PC-3 (cell line): ENCODE measurements around the gene WTIP. TPM values are rescaled to one million over a fixed set of nuclear protein-coding genes. Genes with fewer than 3 reads are reported as not detected.

Source experiments
- ATAC-seq: fragments of 200-7000 bp; cut with Tn5 transposase; 2 replicates; pipeline ENCODE4 v1.9.1; 2020; ENCODE audit warnings: mild to moderate bottlenecking, moderate library complexity
- BruUV-seq: library from RNA; stranded (reverse); fragments of 400-500 nt; replicated peaks from 2 replicates; lab custom pipeline; 2021; lab: Mats Ljungman, UMichigan
- CTCF ChIA-PET: fragments of 300-600 bp; sonication (Branson Sonifier 250); formaldehyde crosslinking; loops from one replicate; lab custom pipeline; 2022; ENCODE audit warnings: antibody characterized with exemption; lab: Charles Lee
- POLR2A ChIA-PET: fragments of 300-600 bp; sonication (Branson Sonifier 250); formaldehyde crosslinking; loops from one replicate; lab custom pipeline; 2022; ENCODE audit warnings: antibody characterized with exemption; ENCODE audit not compliant: unreplicated experiment; lab: Charles Lee
- DNase-seq: peaks from one replicate; pipeline ENCODE4 v3.0.0-alpha.2; 2015
- H2AFZ ChIP-seq: fragments of 300-600 bp; sonication (generic); 2 replicates; pipeline ENCODE4 v1.6.0; 2016; ENCODE audit warnings: antibody characterized with exemption, low read length
- H3F3A ChIP-seq: fragments of 300-600 bp; sonication (generic); one replicate; pipeline ENCODE4 v1.6.0; 2017; ENCODE audit warnings: antibody characterized with exemption, low read length, control low read depth, mild to moderate bottlenecking; ENCODE audit not compliant: unreplicated experiment
- H3K27ac ChIP-seq: fragments of 300-600 bp; sonication (generic); 2 replicates; pipeline ENCODE4 v1.5.1; 2016; ENCODE audit warnings: mild to moderate bottlenecking, low read length
- H3K27me3 ChIP-seq: fragments of 300-600 bp; sonication (generic); 2 replicates; pipeline ENCODE4 v1.6.1; 2016; ENCODE audit warnings: low read length, mixed read lengths
- H3K36me3 ChIP-seq: fragments of 300-600 bp; sonication (generic); 2 replicates; pipeline ENCODE4 v1.6.1; 2016; ENCODE audit warnings: low read depth, mixed run types, low read length, mixed read lengths
- H3K4me1 ChIP-seq: fragments of 300-600 bp; sonication (generic); 2 replicates; pipeline ENCODE4 v1.5.1; 2016; ENCODE audit warnings: low read length; ENCODE audit not compliant: insufficient read depth
- H3K4me2 ChIP-seq: fragments of 300-600 bp; sonication (generic); 2 replicates; pipeline ENCODE4 v1.6.0; 2016; ENCODE audit warnings: low read length
- H3K4me3 ChIP-seq: fragments of 300-600 bp; sonication (generic); 2 replicates; pipeline ENCODE4 v1.5.1; 2016; ENCODE audit warnings: mild to moderate bottlenecking, low read length, mixed read lengths
- H3K79me2 ChIP-seq: fragments of 300-600 bp; sonication (generic); 2 replicates; pipeline ENCODE4 v1.6.1; 2017; ENCODE audit warnings: low read length, mixed read lengths
- H3K9ac ChIP-seq: fragments of 300-600 bp; sonication (generic); 2 replicates; pipeline ENCODE4 v1.6.0; 2016; ENCODE audit warnings: mild to moderate bottlenecking, low read length
- H3K9me2 ChIP-seq: fragments of 300-600 bp; sonication (generic); replicated peaks from 2 replicates; pipeline ENCODE4 v1.6.1; 2016; ENCODE audit warnings: mixed run types, low read length, mixed read lengths
- H3K9me3 ChIP-seq: fragments of 300-600 bp; sonication (generic); 2 replicates; pipeline ENCODE4 v1.6.1; 2016; ENCODE audit warnings: low read length, mixed read lengths
- H4K20me1 ChIP-seq: fragments of 300-600 bp; sonication (generic); 2 replicates; pipeline ENCODE4 v1.6.1; 2016; ENCODE audit warnings: low read length, mixed read lengths
- EZH2 ChIP-seq: fragments of 300-600 bp; sonication (generic); IDR thresholded peaks from one replicate; pipeline ENCODE4 v1.6.1; 2017; ENCODE audit warnings: antibody characterized with exemption, mild to moderate bottlenecking, low read length; ENCODE audit not compliant: unreplicated experiment
- EZH2phosphoT487 ChIP-seq: fragments of 300-600 bp; sonication (generic); IDR thresholded peaks from 2 replicates; pipeline ENCODE4 v1.6.1; 2018; ENCODE audit warnings: mild to moderate bottlenecking, antibody characterized with exemption, low read length, borderline replicate concordance
- intact Hi-C: fragments of 100-400 bp; cut with micrococcal nuclease; formaldehyde crosslinking; loops from 2 replicates; pipeline ENCODE4 v1.9.0; 2023
- total RNA-seq: library from RNA; depleted of rRNA; stranded (reverse); fragments of >200 nt; gene quantifications from 2 replicates; pipeline ENCODE4 v1.2.3, GENCODE V29; 2014
- TF ChIP-seq, protein P1 (sequence below): fragments of 300-600 bp; sonication (generic); conservative IDR thresholded peaks from 2 replicates; pipeline ENCODE4 v1.5.1; 2017; ENCODE audit warnings: antibody characterized with exemption, low read depth, mild to moderate bottlenecking, low read length

Gene WTIP
- total RNA-seq, 1 experiment from 2014 or later, result 5.2 TPM

DNA sequence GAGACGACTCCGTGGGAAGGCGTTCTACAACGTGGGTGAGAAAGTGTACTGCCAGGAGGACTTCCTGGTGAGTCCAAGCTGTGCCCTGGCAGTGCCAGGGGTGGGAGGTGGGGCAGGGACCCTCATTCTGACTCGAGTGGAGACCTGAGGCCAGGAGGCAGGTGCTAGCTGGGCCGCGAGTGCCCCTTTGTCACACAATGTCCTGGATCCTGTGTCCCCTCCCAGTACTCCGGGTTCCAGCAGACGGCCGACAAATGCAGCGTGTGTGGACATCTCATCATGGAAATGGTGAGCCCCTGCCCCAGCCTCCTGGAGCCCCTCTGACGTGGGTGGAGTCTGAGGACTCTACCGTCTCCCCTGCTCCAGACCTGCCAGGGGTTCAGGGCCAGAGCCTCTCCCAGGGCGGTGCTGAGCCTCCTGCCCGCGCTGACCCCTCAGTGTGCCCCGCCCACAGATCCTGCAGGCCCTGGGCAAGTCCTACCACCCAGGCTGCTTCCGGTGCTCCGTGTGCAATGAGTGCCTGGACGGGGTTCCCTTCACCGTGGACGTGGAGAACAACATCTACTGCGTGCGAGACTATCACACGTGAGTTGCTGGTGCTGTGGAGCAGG lies 11.6 kb downstream of the WTIP start:
- Histone ChIP-seq H3K36me3 (no peaks in the 10 kb centered on the region), H3K9ac (no peak overlapping the region), H2AFZ (no peak overlapping the region), H3K27me3 (no peaks in the 10 kb centered on the region), H3K79me2 (no peaks in the 10 kb centered on the region), H3K4me3 (no peak overlapping the region), H3K4me2 (no peak overlapping the region), H3K27ac (no peak overlapping the region), H3K4me1 (no peaks in the 10 kb centered on the region), H3K9me2 (no peaks in the 10 kb centered on the region), H3K9me3 (no peaks in the 10 kb centered on the region), H3F3A (no peaks in the 10 kb centered on the region), H4K20me1 (no peaks in the 10 kb centered on the region)
- ChIA-PET CTCF (no interaction called here), POLR2A (no interaction called here)
- TF ChIP-seq, protein P1, sequence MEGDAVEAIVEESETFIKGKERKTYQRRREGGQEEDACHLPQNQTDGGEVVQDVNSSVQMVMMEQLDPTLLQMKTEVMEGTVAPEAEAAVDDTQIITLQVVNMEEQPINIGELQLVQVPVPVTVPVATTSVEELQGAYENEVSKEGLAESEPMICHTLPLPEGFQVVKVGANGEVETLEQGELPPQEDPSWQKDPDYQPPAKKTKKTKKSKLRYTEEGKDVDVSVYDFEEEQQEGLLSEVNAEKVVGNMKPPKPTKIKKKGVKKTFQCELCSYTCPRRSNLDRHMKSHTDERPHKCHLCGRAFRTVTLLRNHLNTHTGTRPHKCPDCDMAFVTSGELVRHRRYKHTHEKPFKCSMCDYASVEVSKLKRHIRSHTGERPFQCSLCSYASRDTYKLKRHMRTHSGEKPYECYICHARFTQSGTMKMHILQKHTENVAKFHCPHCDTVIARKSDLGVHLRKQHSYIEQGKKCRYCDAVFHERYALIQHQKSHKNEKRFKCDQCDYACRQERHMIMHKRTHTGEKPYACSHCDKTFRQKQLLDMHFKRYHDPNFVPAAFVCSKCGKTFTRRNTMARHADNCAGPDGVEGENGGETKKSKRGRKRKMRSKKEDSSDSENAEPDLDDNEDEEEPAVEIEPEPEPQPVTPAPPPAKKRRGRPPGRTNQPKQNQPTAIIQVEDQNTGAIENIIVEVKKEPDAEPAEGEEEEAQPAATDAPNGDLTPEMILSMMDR, result no peak
- TF ChIP-seq EZH2phosphoT487, result no peak
- TF ChIP-seq EZH2, result no peak
- ATAC-seq (no peak), DNase-seq (no peak)
- no TSS peak for BruUV-seq
- intact Hi-C loops, result no loop called here

GRCh38 chr19:34493649-34494044 lies 12.1 kb downstream of the WTIP start:
- POLR2A ChIA-PET, result no interaction called here
- Histone ChIP-seq H3K4me3 (no peak overlapping the region), H3K4me1 (no peaks in the 10 kb centered on the region), H3K9ac (no peak overlapping the region), H3K27me3 (no peaks in the 10 kb centered on the region), H3K36me3 (no peaks in the 10 kb centered on the region), H3K27ac (no peak overlapping the region), H3K9me3 (no peaks in the 10 kb centered on the region), H3K79me2 (no peaks in the 10 kb centered on the region), H2AFZ (no peak overlapping the region), H3K9me2 (no peaks in the 10 kb centered on the region), H3F3A (no peaks in the 10 kb centered on the region), H3K4me2 (no peak overlapping the region), H4K20me1 (no peaks in the 10 kb centered on the region)
- intact Hi-C loops, result no loop called here
- BruUV-seq, result no TSS peak
- no peak for DNase-seq
- CTCF ChIA-PET, result no interaction called here
- ATAC-seq, result no peak
- TF ChIP-seq EZH2 (no peak), EZH2phosphoT487 (no peak)
- TF ChIP-seq, protein P1, result no peak

DNA sequence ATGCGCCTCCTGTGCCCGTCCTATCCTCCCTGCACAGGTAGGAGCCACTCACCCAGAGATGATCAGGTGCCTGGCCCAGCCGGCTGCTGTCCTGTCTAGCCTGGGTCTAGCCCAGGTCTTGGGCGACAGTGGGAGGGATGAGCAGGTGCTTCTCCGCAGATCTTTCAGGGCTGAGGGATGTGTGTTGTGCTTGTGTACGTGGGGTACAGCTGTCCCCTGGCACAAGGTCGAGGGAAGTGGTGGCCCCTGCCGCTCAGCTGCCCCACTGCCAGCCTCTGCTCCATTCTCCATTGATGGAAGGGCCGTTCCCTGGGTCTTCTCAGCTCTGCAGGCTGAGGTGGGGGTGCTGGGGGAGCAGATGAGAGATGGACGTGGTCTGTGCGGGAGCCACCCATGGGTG lies 13.0 kb downstream of the WTIP start:
- no peak for ATAC-seq
- Histone ChIP-seq H2AFZ (no peak overlapping the region), H3K27me3 (no peaks in the 10 kb centered on the region), H3K9me2 (no peaks in the 10 kb centered on the region), H3K27ac (no peak overlapping the region), H3F3A (no peaks in the 10 kb centered on the region), H3K4me2 (no peak overlapping the region), H3K9me3 (no peaks in the 10 kb centered on the region), H4K20me1 (no peaks in the 10 kb centered on the region), H3K4me3 (no peak overlapping the region), H3K4me1 (no peaks in the 10 kb centered on the region), H3K9ac (no peak overlapping the region), H3K79me2 (no peaks in the 10 kb centered on the region), H3K36me3 (no peaks in the 10 kb centered on the region)
- POLR2A ChIA-PET, result no interaction called here
- intact Hi-C loops, result no loop called here
- CTCF ChIA-PET, result no interaction called here
- TF ChIP-seq EZH2 (no peak), EZH2phosphoT487 (no peak)
- TF ChIP-seq, protein P1, result no peak
- no peak for DNase-seq
- no TSS peak for BruUV-seq
